ENCODE measurements around the gene SLAMF6.

GRCh38 chr1:160459056-160459455 lies 64.0 kb downstream of the SLAMF6 start:
- TF ChIP-seq CTCF (IDR thresholded peaks at IDR 0.05) = no peak
- no peak for TF ChIP-seq ZFX (IDR thresholded peaks at IDR 0.05; ENCODE audit: borderline replicate concordance)

Data from 22Rv1 (cell line).